Neural progenitor cell (in vitro differentiated cells): ENCODE results near the gene GLP2R.

Source experiments
- EZH2 ChIP-seq: fragments of 200-600 bp; sonication (generic); IDR thresholded peaks from 2 replicates; pipeline ENCODE4 v1.6.1; 2017; ENCODE audit warnings: antibody characterized with exemption, mild to moderate bottlenecking, moderate library complexity
- EZH2phosphoT487 ChIP-seq: fragments of 200-600 bp; sonication (generic); IDR thresholded peaks from 2 replicates; pipeline ENCODE4 v1.6.1; 2017; ENCODE audit warnings: antibody characterized with exemption
- TF ChIP-seq, protein P1 (sequence below): fragments of 200-600 bp; sonication (generic); IDR thresholded peaks from 2 replicates; pipeline ENCODE4 v1.5.1; 2017; ENCODE audit warnings: antibody characterized with exemption, mild to moderate bottlenecking

DNA sequence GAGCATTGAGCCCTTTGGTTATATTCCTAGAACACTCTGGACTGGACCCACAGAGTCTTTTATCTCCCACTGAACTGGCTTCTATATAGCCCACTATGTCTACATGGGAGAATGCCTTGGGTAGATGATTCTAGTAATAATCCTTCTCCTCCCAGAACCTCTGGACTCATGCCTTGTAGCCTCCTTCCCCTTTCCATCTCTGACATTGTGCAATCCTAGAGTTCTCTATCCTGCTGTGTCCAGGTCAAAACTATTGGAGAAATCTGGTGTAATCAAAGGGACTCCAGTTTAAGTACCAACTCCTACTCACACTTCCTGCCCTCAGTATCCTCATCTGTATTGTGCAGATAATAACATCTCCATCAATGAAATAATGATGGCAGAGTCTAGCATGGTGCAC, 70.2 kb downstream of the GLP2R start:
- TF ChIP-seq EZH2 (no peak), EZH2phosphoT487 (no peak)
- TF ChIP-seq, protein P1, sequence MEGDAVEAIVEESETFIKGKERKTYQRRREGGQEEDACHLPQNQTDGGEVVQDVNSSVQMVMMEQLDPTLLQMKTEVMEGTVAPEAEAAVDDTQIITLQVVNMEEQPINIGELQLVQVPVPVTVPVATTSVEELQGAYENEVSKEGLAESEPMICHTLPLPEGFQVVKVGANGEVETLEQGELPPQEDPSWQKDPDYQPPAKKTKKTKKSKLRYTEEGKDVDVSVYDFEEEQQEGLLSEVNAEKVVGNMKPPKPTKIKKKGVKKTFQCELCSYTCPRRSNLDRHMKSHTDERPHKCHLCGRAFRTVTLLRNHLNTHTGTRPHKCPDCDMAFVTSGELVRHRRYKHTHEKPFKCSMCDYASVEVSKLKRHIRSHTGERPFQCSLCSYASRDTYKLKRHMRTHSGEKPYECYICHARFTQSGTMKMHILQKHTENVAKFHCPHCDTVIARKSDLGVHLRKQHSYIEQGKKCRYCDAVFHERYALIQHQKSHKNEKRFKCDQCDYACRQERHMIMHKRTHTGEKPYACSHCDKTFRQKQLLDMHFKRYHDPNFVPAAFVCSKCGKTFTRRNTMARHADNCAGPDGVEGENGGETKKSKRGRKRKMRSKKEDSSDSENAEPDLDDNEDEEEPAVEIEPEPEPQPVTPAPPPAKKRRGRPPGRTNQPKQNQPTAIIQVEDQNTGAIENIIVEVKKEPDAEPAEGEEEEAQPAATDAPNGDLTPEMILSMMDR = no peak
